GM19193 (cell line): ENCODE results near the gene KLF17.

Experiments used
- POLR2A ChIP-seq: IDR thresholded peaks from 4 replicates; pipeline ENCODE4 v1.6.1; 2011; ENCODE audit not compliant: insufficient read depth, insufficient read length; ENCODE audit errors: extremely low read depth

KLF17 gene

DNA sequence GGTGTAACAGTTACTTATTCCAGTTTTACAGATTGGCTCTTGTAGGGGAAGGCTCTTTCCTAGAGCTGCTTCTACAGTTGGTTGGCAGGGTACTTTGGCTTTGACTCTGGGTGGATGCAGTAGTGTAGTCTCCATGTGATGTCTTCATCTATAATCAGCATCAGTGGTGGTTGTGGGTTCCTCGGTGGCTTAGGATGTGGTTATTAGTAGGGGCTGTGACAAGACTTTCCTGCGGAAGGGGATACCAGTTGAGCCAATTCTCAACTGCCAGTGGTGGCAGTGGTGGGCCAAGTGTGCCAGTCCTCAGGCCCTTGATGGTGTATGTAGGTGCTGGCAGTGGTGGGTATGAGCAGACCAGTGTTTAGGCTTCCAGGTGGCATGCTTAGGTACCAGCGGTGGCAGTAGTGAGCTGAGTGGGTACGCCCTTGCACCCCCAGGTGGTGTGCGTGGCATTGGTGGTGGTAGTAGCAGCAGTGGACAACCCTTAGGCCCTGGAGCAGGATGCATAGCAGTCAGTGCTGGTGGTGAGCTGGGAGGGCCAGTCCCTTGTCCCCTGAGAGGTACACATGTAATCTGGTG, 50.0 kb downstream of the KLF17 start:
- TF ChIP-seq POLR2A: no peak

DNA sequence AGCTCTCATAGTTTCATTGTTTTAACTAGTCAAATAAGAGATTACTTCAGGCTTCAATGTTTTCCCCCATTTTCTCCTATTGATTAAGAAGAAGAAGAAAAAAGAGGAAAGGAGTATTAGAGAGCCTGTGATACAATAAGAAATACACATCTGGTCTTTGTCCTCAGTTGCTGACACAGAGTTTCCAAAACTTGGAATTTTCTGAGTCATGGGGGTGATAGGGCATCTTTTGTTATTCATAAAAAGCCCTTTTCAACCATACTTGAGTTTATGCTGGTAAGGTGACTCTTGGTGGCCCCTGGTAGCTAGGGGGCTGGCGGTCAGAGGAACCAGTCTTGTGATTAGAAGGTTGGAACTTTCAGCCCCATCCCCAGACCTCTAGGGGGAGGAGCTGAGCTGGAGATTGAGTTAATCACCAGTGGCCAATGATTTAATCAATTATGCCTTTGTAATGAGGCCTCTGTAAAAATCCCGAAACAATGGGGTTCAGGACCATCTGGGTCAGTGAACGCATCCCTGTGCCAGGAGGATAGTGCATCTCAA, 51.7 kb downstream of the KLF17 start:
- no peak for TF ChIP-seq POLR2A

DNA sequence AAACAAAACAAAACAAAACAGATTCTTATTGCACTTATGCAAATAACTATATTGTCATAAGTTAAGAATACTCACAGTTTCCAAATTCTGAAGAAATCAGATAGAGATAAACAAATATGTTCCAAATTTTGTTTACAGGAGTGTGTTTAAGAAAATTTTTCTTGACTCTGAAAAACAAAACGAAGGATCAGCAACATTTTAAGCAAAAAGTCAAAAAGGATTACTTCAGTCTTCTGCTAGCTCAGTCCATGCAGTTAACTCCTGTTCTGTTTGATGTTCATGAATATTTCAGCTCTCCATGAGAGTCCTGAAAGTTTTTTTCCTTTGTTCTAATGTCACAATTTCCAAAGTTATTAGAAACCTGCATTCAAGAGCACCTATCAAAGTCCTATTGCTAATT, 56.0 kb downstream of the KLF17 start:
- no peak for TF ChIP-seq POLR2A
